CD4-positive, alpha-beta memory T cell (primary cell): ENCODE results near the gene NUMB. TPM values are rescaled to one million over a fixed set of nuclear protein-coding genes. Genes with fewer than 3 reads are reported as not detected.

Experiments used
- CTCF ChIA-PET: fragments of 350-600 bp; sonication (Branson Sonifier 250); formaldehyde crosslinking; loops from one replicate; lab custom pipeline; 2021; ENCODE audit warnings: inconsistent platforms; ENCODE audit not compliant: partially characterized antibody; lab: Charles Lee
- POLR2A ChIA-PET: fragments of 350-600 bp; sonication (Branson Sonifier 250); formaldehyde crosslinking; loops from one replicate; lab custom pipeline; 2021; ENCODE audit not compliant: partially characterized antibody; lab: Charles Lee
- DNase-seq, 5 donors: peaks; one replicate each; pipeline versions ENCODE4 v3.0.0 to v3.0.0-alpha.2; 2020 to 2022; ENCODE audit warnings: mixed read lengths in 1 of 5
- H3K27ac ChIP-seq: one replicate; pipeline ENCODE4 v1.7.0; 2013; ENCODE audit warnings: low read depth, low read length
- H3K27me3 ChIP-seq: 2 replicates; pipeline ENCODE4 v1.7.0; 2013; ENCODE audit warnings: mild to moderate bottlenecking, low read length, moderate library complexity; ENCODE audit not compliant: insufficient read depth
- H3K36me3 ChIP-seq: 2 replicates; pipeline ENCODE4 v1.7.0; 2013; ENCODE audit warnings: mild to moderate bottlenecking, low read length, moderate library complexity; ENCODE audit not compliant: insufficient read depth
- H3K4me1 ChIP-seq: 2 replicates; pipeline ENCODE4 v1.7.0; 2013; ENCODE audit warnings: mild to moderate bottlenecking, low read length, moderate library complexity; ENCODE audit not compliant: insufficient read depth
- H3K4me3 ChIP-seq, 2 donors: one replicate each; pipeline ENCODE4 v1.7.0; 2013; ENCODE audit warnings: low read length in 2 of 2, mild to moderate bottlenecking in 1 of 2
- H3K9me3 ChIP-seq, 2 donors: one replicate each; pipeline ENCODE4 v1.7.0; 2013; ENCODE audit warnings: low read length in 2 of 2, control low read depth in 1 of 2; ENCODE audit not compliant: control insufficient read depth in 1 of 2
- H3K27ac Mint-ChIP-seq, 7 donors: one replicate each; pipeline ENCODE4 v1.8.0; 2020 to 2021; ENCODE audit warnings: mixed read lengths in 7 of 7, mild to moderate bottlenecking in 6 of 7, inconsistent platforms in 3 of 7, moderate library complexity in 3 of 7
- H3K27me3 Mint-ChIP-seq, 2 donors: one replicate each; pipeline ENCODE4 v1.8.0; 2020 to 2021; ENCODE audit warnings: mixed read lengths in 2 of 2
- H3K36me3 Mint-ChIP-seq, 2 donors: one replicate each; pipeline ENCODE4 v1.8.0; 2020 to 2021; ENCODE audit warnings: mixed read lengths in 2 of 2, inconsistent platforms in 1 of 2, mild to moderate bottlenecking in 1 of 2
- H3K4me1 Mint-ChIP-seq, 4 donors: one replicate each; pipeline ENCODE4 v1.8.0; 2020 to 2021; ENCODE audit warnings: mixed read lengths in 4 of 4, mild to moderate bottlenecking in 1 of 4
- H3K4me3 Mint-ChIP-seq, 8 donors: one replicate each; pipeline ENCODE4 v1.8.0; 2020 to 2021; ENCODE audit warnings: mixed read lengths in 8 of 8, mild to moderate bottlenecking in 7 of 8, moderate library complexity in 6 of 8, inconsistent platforms in 3 of 8
- H3K9me3 Mint-ChIP-seq, 8 donors: one replicate each; pipeline ENCODE4 v1.8.0; 2020 to 2021; ENCODE audit warnings: mixed read lengths in 8 of 8, mild to moderate bottlenecking in 5 of 8, inconsistent platforms in 3 of 8, moderate library complexity in 1 of 8
- intact Hi-C: fragments of 100-400 bp; cut with micrococcal nuclease; formaldehyde crosslinking; loops from one replicate; pipeline ENCODE4 v1.15.1; 2023
- polyA plus RNA-seq, 2 donors: library from polyadenylated mRNA; unstranded; fragments of 300-500 nt; fragmentation: Illumina TruSeq; gene quantifications; one replicate each; pipeline ENCODE4 v1.2.3, GENCODE V29; 2021
- total RNA-seq, 2 experiments: library from RNA; stranded (reverse); gene quantifications; one replicate each; pipeline ENCODE4 v1.2.3, GENCODE V29; 2021

The NUMB gene
- total and polyA plus RNA-seq, 4 experiments from 2014 or later, result 31.1 to 47.3 (median 45.7) TPM

GRCh38 chr14:73443758-73444157 lies 14.6 kb downstream of the NUMB start:
- peaks cover 0 to 13% (median 6%) of the 10 kb centered on the region in 4 donors for H3K4me1 Mint-ChIP-seq
- Histone ChIP-seq H3K36me3 (no peaks in the 10 kb centered on the region), H3K4me3 (no peak overlapping the region), H3K27ac (no peak overlapping the region), H3K4me1 (no peaks in the 10 kb centered on the region), H3K9me3 (no peaks in the 10 kb centered on the region), H3K27me3 (no peaks in the 10 kb centered on the region)
- H3K36me3 Mint-ChIP-seq, result peaks cover 0 to 2% of the 10 kb centered on the region in 2 donors
- H3K9me3 Mint-ChIP-seq, result no peaks in the 10 kb centered on the region
- intact Hi-C loops, result no loop called here
- DNase-seq, result no peak
- POLR2A ChIA-PET, result no interaction called here
- H3K4me3 Mint-ChIP-seq, result no peak overlapping the region
- H3K27ac Mint-ChIP-seq, result no peak overlapping the region
- CTCF ChIA-PET, result interaction anchor here (1.3 kb wide), 1 partner anchor 29 kb away, joined by 7 read pairs; no protein-coding TSS in a partner anchor
- no peaks in the 10 kb centered on the region for H3K27me3 Mint-ChIP-seq

DNA sequence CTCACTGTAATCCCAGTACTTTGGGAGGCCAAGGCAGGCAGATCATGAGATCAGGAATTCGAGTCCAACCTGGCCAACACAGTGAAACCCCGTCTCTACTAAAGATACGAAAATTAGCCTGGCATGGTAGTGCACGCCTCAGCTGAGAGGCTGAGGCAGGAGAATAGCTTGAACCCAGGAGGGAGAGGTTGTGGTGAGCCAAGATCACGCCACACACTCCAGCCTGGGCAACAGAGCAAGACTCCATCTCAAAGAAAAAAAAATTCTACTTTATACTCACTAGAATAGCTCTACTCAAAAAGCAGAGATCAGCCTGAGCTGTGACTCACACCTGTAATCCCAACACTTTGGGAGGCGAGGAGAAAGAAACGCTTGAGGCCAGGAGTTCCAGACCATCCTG lies 17.1 kb downstream of the NUMB start:
- H3K9me3 ChIP-seq, result no peaks in the 10 kb centered on the region
- H3K4me3 ChIP-seq, result no peak overlapping the region
- no peaks in the 10 kb centered on the region for H3K36me3 ChIP-seq
- no peak for DNase-seq
- POLR2A ChIA-PET, result interaction anchor here (1.0 to 1.2 kb wide), 2 partner anchors 17 to 445 kb away, joined by 3 to 5 read pairs; partner anchors contain the start of genes NUMB and ZNF410
- Mint-ChIP-seq H3K9me3 (no peaks in the 10 kb centered on the region), H3K27ac (peak overlapping the region in 1 of 7 donors; percentile 65), H3K27me3 (no peaks in the 10 kb centered on the region), H3K4me3 (no peak overlapping the region), H3K36me3 (peaks cover 0 to 2% of the 10 kb centered on the region in 2 donors), H3K4me1 (peaks cover 0 to 15% (median 8%) of the 10 kb centered on the region in 4 donors)
- no peaks in the 10 kb centered on the region for H3K27me3 ChIP-seq
- CTCF ChIA-PET, result interaction anchor here (0.6 to 0.7 kb wide), 3 partner anchors 8 to 328 kb away, joined by 3 to 4 read pairs (median 3); no protein-coding TSS in a partner anchor
- no peak overlapping the region for H3K27ac ChIP-seq
- no peaks in the 10 kb centered on the region for H3K4me1 ChIP-seq
- intact Hi-C loops, result no loop called here

DNA sequence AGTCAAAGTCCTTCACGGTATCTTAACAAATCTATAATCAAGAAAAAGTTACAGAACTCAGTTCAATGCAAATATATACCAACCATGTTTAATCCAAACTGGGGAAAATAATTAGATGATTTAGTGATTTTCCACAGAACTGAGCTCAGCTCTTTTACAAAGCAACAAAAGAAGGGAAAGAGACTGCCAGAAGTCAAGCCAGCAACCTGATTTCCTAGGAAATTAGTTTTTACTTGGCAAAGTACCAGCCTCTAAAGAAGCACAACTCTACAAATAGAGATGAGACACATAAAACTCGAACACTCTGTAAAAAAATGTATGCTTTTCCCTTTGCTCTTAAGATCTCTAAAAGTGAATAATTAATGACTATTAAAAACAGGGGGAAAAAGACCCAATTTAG lies 19.4 kb downstream of the NUMB start:
- CTCF ChIA-PET, result no interaction called here
- peaks cover 4 to 17% (median 10%) of the 10 kb centered on the region in 4 donors for H3K4me1 Mint-ChIP-seq
- POLR2A ChIA-PET, result no interaction called here

DNA sequence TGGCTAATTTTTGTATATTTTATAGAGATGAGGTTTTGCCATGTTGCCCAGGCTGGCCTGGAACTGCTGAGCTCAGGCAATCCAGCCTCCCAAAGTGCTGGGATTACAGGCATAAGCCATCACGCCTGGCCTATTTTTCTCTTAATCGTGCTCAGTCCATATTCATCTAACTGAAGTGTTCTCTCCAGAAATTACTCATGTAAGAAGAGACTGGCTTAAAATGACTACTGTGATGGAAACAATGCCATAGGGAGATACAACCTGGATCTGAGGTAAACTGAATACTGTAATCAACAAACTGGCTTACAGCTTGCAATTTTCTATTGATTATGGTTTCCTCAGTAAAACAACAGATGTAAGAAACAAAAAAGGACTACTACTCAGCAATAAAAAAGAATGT lies 21.1 kb downstream of the NUMB start:
- POLR2A ChIA-PET, result no interaction called here
- no peaks in the 10 kb centered on the region for H3K36me3 Mint-ChIP-seq

More for the DNA sequence above, 19.4 kb downstream of the NUMB start:
- H3K9me3 Mint-ChIP-seq, result no peaks in the 10 kb centered on the region
- no peaks in the 10 kb centered on the region for H3K27me3 ChIP-seq
- intact Hi-C loops, result no loop called here
- no peaks in the 10 kb centered on the region for H3K27me3 Mint-ChIP-seq
- H3K36me3 ChIP-seq, result no peaks in the 10 kb centered on the region
- no peaks in the 10 kb centered on the region for H3K4me1 ChIP-seq
- no peak overlapping the region for H3K4me3 ChIP-seq
- H3K27ac Mint-ChIP-seq, result no peak overlapping the region
- no peak overlapping the region for H3K4me3 Mint-ChIP-seq
- H3K36me3 Mint-ChIP-seq, result peaks cover 0 to 2% of the 10 kb centered on the region in 2 donors
- H3K9me3 ChIP-seq, result no peaks in the 10 kb centered on the region
- no peak overlapping the region for H3K27ac ChIP-seq
- no peak for DNase-seq

DNA sequence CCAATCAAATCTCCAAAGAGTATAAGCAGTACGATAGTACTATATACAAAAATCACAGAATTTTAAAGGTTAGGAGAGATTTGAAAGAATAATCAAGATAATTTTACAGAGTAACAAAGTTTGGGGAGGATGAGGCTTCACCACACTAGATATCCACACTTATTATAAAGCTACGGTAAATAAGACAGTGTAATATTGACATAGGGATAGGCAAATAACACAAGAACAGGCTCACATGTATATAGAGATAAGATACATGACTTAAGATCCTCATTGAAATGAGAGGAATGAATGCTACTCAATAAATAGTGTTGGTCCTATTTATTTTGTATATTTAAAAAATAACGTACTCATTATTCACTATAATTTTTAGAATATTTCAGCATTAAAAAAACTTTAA lies 26.2 kb downstream of the NUMB start:
- no peaks in the 10 kb centered on the region for H3K27me3 Mint-ChIP-seq
- no peak overlapping the region for H3K27ac Mint-ChIP-seq
- no peak overlapping the region for H3K27ac ChIP-seq
- intact Hi-C loops, result no loop called here
- H3K36me3 Mint-ChIP-seq, result no peaks in the 10 kb centered on the region
- H3K4me3 ChIP-seq, result no peak overlapping the region
- no peak for DNase-seq
- no peaks in the 10 kb centered on the region for H3K27me3 ChIP-seq
- CTCF ChIA-PET, result no interaction called here
- H3K4me1 ChIP-seq, result no peaks in the 10 kb centered on the region
- H3K9me3 Mint-ChIP-seq, result no peaks in the 10 kb centered on the region
- no peaks in the 10 kb centered on the region for H3K9me3 ChIP-seq
- POLR2A ChIA-PET, result no interaction called here
- H3K4me3 Mint-ChIP-seq, result no peak overlapping the region
- peaks cover 7 to 18% (median 16%) of the 10 kb centered on the region in 4 donors for H3K4me1 Mint-ChIP-seq
- no peaks in the 10 kb centered on the region for H3K36me3 ChIP-seq

More for the DNA sequence above, 21.1 kb downstream of the NUMB start:
- H3K9me3 ChIP-seq, result no peaks in the 10 kb centered on the region
- no peak overlapping the region for H3K4me3 ChIP-seq
- no peaks in the 10 kb centered on the region for H3K27me3 ChIP-seq
- H3K27me3 Mint-ChIP-seq, result no peaks in the 10 kb centered on the region
- H3K9me3 Mint-ChIP-seq, result no peaks in the 10 kb centered on the region
- no peak overlapping the region for H3K27ac Mint-ChIP-seq
- DNase-seq, result no peak
- no peaks in the 10 kb centered on the region for H3K4me1 ChIP-seq
- H3K27ac ChIP-seq, result no peak overlapping the region
- peaks cover 4 to 18% (median 13%) of the 10 kb centered on the region in 4 donors for H3K4me1 Mint-ChIP-seq
- H3K4me3 Mint-ChIP-seq, result no peak overlapping the region
- intact Hi-C loops, result no loop called here
- CTCF ChIA-PET, result no interaction called here
- no peaks in the 10 kb centered on the region for H3K36me3 ChIP-seq

GRCh38 chr14:73428353-73428824 lies 30.0 kb downstream of the NUMB start:
- Mint-ChIP-seq H3K27ac (peak overlapping the region in 2 of 7 donors; percentile 71 to 79), H3K36me3 (peaks cover 0 to 2% of the 10 kb centered on the region in 2 donors), H3K4me3 (no peak overlapping the region), H3K27me3 (no peaks in the 10 kb centered on the region), H3K4me1 (peaks cover 13 to 25% (median 21%) of the 10 kb centered on the region in 4 donors), H3K9me3 (no peaks in the 10 kb centered on the region)
- Histone ChIP-seq H3K9me3 (no peaks in the 10 kb centered on the region), H3K27me3 (no peaks in the 10 kb centered on the region), H3K36me3 (no peaks in the 10 kb centered on the region), H3K4me3 (no peak overlapping the region), H3K27ac (no peak overlapping the region), H3K4me1 (no peaks in the 10 kb centered on the region)
- POLR2A ChIA-PET, result no interaction called here
- no peak for DNase-seq
- CTCF ChIA-PET, result no interaction called here
- intact Hi-C loops, result no loop called here

- peaks cover 16 to 26% (median 21%) of the 10 kb centered on the region in 4 donors for H3K4me1 Mint-ChIP-seq
- no peak overlapping the region for H3K4me3 Mint-ChIP-seq
- POLR2A ChIA-PET, result no interaction called here
- no peaks in the 10 kb centered on the region for H3K9me3 Mint-ChIP-seq
- CTCF ChIA-PET, result no interaction called here
- Histone ChIP-seq H3K27ac (no peak overlapping the region), H3K36me3 (no peaks in the 10 kb centered on the region), H3K27me3 (no peaks in the 10 kb centered on the region), H3K9me3 (no peaks in the 10 kb centered on the region), H3K4me3 (no peak overlapping the region), H3K4me1 (no peaks in the 10 kb centered on the region)
- peaks cover 0 to 2% of the 10 kb centered on the region in 2 donors for H3K36me3 Mint-ChIP-seq
- peak overlapping the region in 4 of 7 donors; percentile 10 to 36 (median 31) for H3K27ac Mint-ChIP-seq
- DNase-seq, result no peak
- intact Hi-C loops, result no loop called here
- H3K27me3 Mint-ChIP-seq, result no peaks in the 10 kb centered on the region
Measured at GRCh38 chr14:73427516-73428264, 30.7 kb downstream of the NUMB start.
